Measurements from ENCODE around the gene CCDC93.

The CCDC93 gene

GRCh38 chr2:117985092-117985491, 28.8 kb downstream of the CCDC93 start:
- no peak for DNase-seq (ENCODE audit: low spot score)
- in situ Hi-C loops (cut with MboI; ENCODE audit: low sequenced_read_pairs, unreplicated experiment): no loop called here
- no peak for TF ChIP-seq CTCF (IDR thresholded peaks at IDR 0.05; ENCODE audit: borderline replicate concordance, control extremely low read depth, extremely low read depth, insufficient read depth, missing control alignments)

- no peak for TF ChIP-seq CTCF (IDR thresholded peaks at IDR 0.05; ENCODE audit: borderline replicate concordance, control extremely low read depth, extremely low read depth, insufficient read depth, missing control alignments)
- in situ Hi-C loops (cut with MboI; ENCODE audit: low sequenced_read_pairs, unreplicated experiment): no loop called here
- DNase-seq (ENCODE audit: low spot score): no peak
These were observed 29.7 kb downstream of the CCDC93 start for GRCh38 chr2:117984208-117984607.

- in situ Hi-C loops (cut with MboI; ENCODE audit: low sequenced_read_pairs, unreplicated experiment): no loop called here
- no peak for TF ChIP-seq CTCF (IDR thresholded peaks at IDR 0.05; ENCODE audit: borderline replicate concordance, control extremely low read depth, extremely low read depth, insufficient read depth, missing control alignments)
- DNase-seq (ENCODE audit: low spot score): no peak
These were observed 30.8 kb downstream of the CCDC93 start for GRCh38 chr2:117983040-117983439.

GRCh38 chr2:117982376-117983033, 31.4 kb downstream of the CCDC93 start:
- no peak for DNase-seq (ENCODE audit: low spot score)
- TF ChIP-seq CTCF (IDR thresholded peaks at IDR 0.05; ENCODE audit: borderline replicate concordance, control extremely low read depth, extremely low read depth, insufficient read depth, missing control alignments): no peak
- in situ Hi-C loops (cut with MboI; ENCODE audit: low sequenced_read_pairs, unreplicated experiment): no loop called here

GRCh38 chr2:117981810-117982209, 32.1 kb downstream of the CCDC93 start:
- no peak for DNase-seq (ENCODE audit: low spot score)
- in situ Hi-C loops (cut with MboI; ENCODE audit: low sequenced_read_pairs, unreplicated experiment): no loop called here
- TF ChIP-seq CTCF (IDR thresholded peaks at IDR 0.05; ENCODE audit: borderline replicate concordance, control extremely low read depth, extremely low read depth, insufficient read depth, missing control alignments): no peak

- in situ Hi-C loops (cut with MboI; ENCODE audit: low sequenced_read_pairs, unreplicated experiment): no loop called here
- DNase-seq (ENCODE audit: low spot score): no peak
- no peak for TF ChIP-seq CTCF (IDR thresholded peaks at IDR 0.05; ENCODE audit: borderline replicate concordance, control extremely low read depth, extremely low read depth, insufficient read depth, missing control alignments)
These were observed 32.8 kb downstream of the CCDC93 start for GRCh38 chr2:117980783-117981676.
